Superior temporal gyrus (tissue), 1 donor: ENCODE data around the gene PBLD.
"Not testable (repeated sequence)": the region's sequence is repeated elsewhere in the genome, so short reads cannot be mapped to it uniquely, and the experiment has no call there.

Source experiments
- DNase-seq: peaks from one replicate; pipeline ENCODE4 v3.0.0-alpha.2; 2016; ENCODE audit errors: extremely low spot score

Gene PBLD

DNA sequence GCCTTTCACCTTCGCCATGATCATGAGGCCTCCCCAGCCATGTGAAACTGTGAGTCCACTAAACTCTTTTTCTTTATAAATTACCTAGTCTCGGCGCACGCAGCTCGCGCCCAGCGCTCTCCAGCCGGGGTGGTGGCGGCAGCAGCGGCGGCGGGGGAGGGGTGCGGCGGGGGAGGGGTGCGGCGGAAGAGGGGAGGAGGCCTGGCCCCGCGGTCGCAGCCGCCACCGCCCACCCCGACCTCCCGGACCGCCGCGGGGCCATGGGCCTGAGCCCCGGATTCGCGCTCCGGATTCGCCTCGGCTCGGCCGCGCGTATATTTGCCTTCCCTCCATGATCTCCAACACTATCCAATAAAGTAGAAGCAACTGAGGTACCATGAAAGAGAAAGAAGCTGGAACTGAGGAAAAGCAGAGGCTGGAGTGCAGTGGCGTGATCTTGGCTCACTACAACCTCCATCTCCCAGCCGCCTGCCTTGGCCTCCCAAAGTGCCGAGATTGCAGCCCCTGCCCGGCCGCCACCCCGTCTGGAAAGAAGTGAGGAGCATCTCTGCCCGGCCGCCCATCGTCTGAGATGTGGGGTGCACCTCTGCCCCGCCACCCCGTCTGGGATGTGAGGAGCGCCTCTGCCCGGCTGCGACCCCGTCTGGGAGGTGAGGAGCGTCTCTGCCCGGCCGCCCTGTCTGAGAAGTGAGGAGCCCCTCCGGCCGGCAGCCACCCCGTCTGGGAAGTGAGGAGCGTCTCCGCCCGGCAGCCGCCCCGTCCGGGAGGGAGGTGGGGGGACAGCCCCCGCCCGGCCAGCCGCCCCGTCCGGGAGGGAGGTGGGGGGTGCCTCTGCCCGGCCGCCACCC, 53.6 kb downstream of the PBLD start:
- DNase-seq: not testable (repeated sequence)

DNA sequence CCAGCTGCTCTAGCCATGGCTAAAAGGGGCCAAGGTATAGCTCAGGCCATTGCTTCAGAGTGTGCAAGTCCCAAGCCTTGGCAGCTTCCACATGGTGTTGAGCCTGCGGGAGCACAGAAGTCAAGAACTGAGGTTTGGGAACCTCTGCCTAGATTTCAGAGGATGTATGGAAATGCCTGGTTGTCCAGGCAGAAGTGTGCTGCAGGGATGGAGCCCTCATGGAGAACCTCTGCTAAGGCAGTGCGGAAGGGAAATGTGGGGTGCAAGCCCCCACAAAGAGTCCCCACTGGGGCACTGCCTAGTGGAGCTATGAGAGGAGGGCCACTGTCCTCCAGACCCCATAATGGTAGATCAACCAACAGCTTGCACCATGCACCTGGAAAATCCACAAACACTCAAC, 54.9 kb downstream of the PBLD start:
- DNase-seq: not testable (repeated sequence)

DNA sequence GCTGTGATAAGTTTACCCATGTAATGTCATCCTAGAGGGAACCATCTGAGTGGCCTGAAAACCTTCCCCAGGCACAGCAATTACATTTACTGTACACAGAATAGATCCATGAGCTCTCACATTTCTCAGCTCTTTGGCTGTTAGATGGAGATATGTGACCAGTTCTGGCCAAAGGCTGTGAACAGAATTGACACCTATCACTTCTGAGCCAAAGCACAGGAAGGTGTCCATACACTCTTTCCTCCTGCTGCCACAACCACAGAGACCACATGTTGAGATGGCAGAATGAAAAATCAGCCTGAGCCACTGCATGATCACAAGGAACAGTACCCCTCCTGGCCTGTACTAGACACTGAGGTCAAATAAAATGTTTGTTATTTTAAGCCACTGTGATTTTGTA, 56.5 kb downstream of the PBLD start:
- DNase-seq: no peak

DNA sequence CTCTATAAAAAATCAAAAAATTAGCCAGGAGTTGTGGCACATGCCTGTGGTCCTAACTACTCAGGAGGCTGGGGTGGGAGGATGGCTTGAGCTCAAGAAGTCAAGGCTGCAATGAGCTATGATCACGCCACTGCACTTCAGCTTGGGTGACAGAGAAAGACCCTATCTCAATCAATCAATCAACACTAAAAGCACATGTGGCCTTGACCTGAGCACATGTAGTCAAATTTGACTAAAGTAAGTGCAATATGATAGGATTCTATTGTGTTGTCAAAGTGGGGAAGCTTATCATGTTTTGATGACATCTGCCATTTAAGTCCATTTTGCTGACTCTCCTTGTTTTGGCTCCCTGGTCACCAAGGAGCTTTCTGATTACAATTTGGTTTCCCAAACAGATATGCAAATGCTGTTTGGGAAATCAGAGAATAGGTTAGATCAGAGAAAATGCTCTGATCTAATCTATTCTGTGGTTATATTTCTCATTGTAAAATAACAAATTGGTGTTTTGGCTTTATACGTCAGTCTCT, 57.1 kb downstream of the PBLD start:
- DNase-seq: no peak

DNA sequence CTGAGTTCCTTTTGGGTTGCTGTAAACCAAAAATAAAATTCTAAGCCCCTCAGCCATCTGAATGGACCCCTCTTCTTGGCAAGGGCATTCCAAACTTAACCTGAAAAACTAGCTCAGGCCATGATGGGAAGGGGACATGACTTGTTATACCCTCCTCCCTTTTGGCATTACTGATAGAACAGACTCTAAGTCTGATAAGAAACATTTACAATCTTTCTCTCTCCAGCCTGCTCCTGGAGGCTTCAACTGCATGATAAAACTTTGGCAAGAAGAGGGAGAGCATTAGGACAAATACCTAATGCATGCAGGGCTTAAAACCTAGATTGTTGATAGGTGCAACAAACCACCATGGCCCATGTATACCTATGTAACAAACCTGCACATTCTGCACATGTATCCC, 59.9 kb downstream of the PBLD start:
- no peak for DNase-seq

DNA sequence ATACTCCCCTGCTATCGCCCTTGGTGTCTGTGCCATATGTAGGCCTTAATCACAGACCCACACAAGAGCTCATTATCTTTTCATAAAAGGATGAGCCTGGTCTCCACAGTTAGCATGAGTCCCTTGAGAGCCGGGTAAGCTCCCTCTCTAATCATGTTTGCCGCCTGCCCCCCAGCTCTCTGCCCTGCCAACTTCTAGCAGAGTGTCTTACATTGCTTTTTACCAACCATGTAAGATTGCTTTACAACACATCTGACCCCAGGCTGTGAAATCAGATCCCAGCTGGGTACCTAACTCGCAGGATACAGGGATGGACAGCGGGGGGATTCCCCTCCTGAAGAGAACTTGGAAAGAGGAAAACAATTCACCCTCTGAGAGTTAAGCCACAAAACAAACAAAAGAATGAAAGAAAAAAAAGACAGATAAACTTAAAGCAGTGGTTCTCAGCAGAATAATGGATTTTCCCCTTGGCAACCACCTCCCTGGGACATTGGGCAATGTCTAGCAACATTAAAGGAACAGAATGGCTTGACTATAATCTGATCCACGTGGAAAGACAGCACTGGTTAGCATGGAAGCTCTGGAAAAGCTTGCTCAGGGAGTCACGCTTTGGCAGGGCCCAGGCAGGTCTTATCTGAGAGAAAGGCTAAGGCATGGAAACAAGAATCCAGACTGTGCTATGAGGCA, 61.4 kb downstream of the PBLD start:
- DNase-seq: no peak

DNA sequence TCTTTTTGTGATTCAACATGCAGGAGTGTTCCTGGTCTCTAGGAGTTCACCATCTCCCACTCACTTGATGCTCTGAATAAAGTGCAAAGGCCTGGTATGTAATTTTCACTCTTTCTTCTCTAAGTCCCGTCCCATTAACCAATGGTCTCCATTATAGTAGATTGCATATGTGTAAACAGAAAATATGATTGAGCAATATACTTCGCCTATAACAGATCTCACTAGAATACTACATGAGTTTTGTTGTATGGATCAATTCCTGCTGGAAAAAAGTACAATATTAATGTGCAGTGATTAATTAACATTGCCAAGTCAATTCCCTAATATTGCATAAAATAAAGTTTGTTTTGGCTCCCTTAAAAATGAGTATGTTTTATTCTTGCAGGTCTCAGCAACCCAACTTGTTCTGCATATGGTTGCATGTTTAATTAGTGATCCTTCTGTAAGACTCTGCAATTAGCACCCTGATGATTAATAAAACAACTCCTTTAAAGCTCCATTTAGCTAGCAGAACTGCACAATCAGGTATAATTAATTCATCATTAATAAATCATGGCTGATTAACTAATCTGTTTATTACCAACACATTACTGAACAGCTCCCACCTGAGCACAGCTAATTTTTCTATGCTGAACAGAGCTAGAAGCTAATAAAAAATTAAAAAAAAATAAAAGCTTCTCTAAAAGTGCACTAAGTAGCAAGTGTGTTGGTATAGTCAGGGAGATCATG, 63.0 kb downstream of the PBLD start:
- no peak for DNase-seq

DNA sequence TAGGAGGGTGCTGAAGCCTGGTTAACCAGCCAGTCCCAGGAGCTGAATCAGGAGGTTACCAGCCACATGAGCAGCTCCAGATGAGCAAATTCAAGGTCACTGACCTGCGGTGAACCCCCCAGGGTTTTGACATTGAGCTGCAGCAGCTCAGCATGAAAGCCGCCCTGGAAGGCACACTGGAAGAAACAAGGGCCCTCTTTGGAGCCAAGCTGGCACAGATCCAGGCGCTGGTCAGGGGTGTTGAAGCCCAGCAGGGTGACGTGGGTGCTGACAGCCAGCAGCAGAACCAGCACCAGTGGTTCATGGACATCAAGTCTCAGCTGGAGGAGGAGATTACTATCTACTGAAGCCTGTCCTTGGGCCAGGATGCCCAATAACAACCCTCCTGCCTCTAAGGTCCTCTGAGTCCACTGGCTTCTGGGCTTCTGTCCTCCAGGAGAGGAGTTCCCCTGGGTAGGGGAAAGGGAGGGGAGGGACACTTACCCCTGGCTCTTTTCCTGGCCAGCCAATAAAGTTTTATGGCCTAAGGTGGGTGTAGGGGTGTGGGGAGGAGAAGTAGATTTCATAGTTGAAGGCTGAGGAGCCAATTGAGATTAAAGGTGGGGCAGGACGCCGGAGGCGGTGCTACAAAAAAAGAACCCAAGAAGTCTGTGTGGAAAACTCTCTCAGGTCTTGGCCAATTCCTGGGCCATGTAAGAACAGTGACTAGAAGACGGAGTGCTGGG, 71.4 kb downstream of the PBLD start:
- DNase-seq: peak; percentile 54

DNA sequence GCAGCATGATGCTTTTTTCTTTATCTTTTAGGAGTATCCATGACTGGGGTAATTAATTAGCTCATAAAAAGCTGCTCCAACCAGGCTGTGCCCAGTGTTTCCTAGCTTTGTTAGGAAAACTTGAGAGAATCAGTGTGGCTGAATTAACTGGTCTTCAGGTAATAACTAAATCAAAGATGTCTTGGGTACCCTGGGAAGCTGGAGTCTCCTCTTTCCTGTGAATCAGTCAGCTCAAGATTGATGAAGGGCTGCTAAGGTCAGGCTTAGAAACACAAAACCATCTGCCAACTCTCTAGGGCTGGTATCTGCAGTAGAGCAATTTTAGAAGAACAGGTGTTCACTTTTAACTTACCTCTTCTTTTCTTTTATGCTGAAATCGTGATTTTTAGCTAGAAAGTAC, 79.4 kb downstream of the PBLD start:
- no peak for DNase-seq

DNA sequence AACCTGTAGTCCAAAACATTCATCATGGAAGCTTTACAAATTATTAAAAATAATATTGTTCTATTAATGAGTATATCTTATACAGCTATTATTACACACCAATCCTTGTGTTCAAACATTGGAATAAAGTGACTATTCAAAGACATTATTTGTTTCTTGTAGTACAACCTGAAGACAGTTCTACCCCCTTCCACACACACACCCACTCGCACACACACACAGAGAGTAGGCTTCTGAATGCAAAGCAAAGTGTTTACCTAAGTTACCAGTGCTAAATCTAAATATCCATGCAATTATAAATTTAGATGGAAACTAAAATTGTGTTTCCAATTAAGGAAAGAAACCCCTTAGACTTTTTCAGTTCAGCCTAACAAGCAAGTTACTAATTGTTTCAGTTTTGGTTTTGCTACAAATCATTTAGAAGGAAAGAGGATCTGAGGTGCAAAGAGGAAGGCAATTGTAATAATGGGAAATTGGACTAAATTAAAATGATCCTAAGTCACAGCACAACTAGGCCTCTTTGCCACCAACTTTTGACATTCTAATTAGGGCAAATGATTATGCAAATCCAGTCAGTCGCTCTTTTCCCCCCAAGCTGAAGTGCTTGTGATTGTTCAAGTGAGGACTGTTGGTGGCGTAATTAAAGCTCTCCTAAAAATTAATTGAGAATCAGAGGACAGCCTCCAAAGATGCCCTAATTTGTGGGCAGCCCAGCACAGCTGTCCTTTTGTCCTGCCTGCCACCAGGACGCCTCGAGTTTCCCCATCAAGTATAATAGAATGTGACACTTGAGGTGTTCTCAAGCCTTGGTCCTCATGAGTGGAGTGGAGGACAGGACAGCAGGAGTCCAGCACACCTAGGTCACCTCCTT, 80.9 kb downstream of the PBLD start:
- no peak for DNase-seq

DNA sequence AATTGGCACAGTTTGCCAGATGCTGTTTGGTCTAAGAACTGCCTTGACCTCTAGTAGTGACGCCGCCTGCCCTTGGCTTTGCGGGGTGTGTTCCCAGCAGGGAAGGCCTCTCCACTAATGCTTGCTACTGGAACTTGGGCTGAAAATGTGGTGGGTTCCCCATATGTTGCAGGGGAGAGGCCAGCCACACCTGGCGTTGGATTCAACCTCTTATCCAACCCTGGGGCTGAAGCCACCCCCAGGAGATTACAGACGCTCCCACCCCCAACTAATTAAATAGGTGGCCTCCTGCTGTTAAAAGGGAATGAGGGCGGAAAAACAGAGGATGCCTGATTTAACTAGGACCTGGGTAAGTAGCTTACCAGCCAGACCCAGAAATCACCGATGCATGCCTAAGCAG, 81.6 kb downstream of the PBLD start:
- no peak for DNase-seq

DNA sequence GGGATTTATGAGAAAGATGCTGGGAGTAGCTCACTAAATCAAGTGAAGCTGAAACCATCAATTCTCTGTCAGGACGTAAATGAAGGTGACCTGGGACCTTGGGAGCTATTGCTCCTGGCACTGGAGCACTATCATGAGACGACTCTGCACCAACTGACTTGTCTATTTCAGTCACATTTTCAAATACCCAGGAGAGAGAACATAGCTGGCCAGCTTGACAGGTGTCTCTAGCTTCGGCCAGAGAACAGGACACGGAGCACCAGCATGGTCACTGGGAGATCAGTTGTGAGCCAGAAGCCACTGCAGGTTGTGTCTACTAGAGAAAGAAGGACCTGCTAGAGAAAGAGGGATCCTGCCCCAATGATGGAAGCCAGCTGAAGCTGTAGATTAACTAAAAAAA, 83.4 kb downstream of the PBLD start:
- no peak for DNase-seq

DNA sequence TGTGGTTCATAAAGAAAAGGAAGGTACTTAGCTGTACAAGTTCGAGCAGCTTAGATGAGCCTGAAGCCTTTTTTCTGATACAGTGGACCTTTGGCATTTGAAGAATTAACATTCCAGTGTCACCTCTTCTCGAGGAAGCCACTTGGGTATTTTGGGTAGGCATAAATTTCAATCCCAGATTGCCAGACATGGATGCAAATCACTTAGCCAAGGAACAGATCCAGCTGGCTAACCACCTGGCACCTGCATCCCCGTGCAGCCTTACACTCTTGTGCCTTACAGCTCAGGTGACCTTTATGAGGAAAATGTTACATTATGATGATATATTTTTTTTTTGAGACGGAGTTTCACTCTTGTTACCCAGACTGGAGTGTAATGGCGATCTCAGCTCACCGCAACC, 84.8 kb downstream of the PBLD start:
- DNase-seq: no peak

DNA sequence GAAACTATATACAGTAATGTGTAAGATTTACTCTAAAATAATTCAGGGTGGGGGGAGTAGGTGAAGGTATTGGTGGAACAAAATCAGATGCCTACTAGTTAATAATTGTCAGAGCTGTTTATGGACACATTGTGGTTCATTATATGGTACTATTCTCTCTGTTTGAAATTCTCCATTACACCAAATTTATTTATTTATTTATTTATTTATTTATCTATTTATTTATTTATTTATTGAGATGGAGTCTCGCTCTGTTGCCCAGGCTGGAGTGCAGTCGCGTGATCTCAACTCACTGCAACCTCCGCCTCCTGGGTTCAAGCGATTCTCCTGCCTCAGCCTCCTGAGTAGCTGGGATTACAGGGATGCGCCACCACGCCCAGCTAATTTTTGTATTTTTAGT, 86.3 kb downstream of the PBLD start:
- not testable (repeated sequence) for DNase-seq

DNA sequence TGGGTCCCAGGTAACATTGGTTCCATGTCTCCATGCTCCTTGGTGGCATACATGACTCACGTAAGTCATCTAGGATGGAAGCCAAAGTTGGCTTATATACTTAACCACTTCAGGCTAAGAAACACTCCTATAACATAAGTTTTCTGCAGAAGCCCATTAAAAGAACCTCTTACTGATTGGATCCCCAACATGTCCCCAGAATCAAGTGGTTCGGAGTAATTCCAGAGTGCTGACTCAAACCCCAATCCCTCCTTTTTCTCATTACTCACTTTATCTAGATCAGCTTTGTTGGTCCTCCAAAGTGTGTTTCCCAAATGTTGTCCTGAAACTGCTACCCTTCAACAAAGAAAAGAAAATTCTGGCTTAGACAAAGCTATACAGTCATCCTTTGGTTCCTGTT, 90.7 kb downstream of the PBLD start:
- no peak for DNase-seq

DNA sequence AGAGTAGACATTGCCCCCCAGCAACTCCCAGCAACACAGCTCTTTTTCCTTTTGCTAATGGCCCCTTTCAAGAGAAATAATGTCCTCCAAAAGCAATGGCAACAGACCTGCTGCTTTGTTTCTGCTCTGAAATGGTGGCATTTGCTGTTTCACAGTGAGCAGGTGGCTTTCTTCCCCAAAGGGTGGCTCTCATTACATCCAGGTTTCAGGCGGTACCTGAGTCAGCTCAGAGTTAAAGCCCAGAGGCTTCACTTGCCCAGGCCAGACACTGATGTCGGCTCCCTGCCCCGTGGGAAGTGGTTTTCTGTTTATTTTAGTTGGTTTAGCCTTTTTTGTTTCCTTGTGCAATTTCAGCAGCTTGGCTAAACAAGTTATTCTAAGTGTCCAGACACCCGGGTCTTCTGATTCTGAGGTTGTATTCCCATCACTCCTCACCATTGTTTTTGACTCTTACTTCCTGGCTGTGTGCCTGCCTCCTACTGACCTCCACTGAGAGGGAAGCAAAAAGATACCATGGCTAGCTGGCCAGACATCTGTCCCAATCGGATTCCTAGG, 93.1 kb downstream of the PBLD start:
- no peak for DNase-seq

DNA sequence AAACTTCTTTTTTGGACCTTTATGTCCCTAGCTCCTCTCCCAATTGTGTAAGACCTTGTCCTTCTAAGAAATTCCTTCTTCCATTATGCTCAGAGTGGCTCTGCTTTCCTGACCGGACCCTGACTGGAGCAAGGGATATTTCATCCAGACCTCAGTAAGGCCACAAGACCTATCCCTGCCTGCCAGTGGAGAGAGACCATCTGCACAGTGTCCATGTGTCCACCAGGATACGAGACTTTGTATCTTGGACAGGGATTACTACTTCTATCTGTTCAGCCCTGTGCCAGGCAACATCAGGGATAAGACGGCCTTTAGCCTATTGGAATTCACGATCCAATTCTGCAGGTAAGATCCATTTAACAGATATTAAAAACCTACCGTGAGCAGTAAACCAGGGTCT, 93.7 kb downstream of the PBLD start:
- DNase-seq: no peak

DNA sequence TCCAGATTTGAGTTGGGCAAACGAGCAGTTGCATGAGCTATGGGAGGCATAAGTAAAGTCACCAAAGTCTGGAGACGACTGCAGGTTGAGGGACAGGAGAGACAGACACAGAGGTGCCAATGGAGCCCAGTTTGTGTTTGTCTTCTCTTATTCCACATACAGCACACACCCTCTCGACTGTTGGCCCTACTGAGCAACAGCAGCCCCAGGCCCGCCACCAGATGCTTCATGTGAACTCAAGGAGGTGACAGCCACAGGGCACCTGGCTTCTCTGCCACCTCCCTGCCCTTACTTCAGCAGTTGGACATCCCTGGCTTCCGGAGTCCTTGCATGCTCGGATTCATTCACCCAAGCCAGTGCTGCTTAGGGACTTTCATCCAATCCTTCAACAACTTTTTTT, 94.4 kb downstream of the PBLD start:
- DNase-seq: no peak

DNA sequence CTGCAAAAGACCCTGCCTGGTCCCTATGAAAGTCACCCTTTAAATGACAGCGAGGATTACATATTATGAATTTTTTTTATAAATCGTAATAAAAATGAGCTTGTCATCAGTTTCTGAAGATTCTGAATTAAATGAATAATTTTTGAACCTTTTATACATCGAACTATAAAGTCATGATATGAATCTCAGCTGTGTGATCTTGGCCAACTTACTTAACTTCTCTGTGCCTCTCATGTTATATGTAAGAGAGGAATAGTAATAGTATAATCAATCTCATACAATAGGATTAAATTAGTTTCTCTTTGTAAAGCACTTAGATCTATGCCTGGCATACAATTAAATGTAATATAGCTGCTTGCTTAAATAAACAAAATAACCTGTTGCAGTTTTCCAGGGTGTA, 95.6 kb downstream of the PBLD start:
- DNase-seq: no peak

DNA sequence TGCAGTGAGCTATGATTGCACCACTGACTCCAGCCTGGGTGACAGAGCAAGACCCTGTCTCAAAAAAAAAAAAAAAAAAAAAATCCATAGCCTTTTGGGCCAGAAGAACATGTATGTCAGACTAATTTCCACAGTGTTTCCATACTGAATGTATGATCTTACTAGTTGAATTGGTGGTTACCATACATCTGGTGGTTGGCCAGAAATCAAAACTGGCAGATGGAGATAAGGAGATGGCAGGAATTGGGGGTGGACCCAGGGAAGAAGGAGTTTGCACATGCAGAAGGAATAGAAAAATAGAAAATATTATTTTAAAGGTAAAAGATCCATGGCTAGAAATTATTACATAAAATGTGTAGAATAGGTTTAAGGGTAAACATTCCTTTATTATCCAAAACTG, 97.1 kb downstream of the PBLD start:
- DNase-seq: peak; percentile 21

DNA sequence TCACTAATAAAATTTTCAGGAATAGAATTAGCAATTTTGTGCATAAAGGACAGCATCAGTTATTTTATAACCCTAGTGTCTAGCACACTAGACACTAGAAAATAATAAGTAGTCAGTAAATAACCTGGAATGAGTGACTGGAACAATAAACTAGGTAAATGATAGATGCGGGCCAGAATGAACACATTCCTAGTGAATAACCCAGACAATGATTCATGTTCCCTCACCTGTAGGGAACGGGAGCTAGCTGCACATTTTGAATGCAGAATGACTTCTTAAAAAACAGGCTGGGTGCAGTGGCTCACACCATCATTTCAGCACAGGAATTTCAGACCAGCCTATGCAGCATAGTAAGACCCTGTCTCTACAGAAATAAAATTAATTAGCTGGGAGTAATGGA, 97.6 kb downstream of the PBLD start:
- DNase-seq: no peak
